NB4 (cell line): Measurements from ENCODE around the gene ARMC3.

Source experiments
- MAX ChIP-seq: IDR thresholded peaks from 2 replicates; pipeline ENCODE4 v1.6.1; 2011; ENCODE audit warnings: low read depth, low read length
- POLR2A ChIP-seq: IDR thresholded peaks from 2 replicates; pipeline ENCODE4 v1.6.1; 2011; ENCODE audit warnings: mild to moderate bottlenecking; ENCODE audit not compliant: insufficient read length; ENCODE audit errors: extremely low read depth
- TF ChIP-seq, protein P1 (sequence below): IDR thresholded peaks from one replicate; pipeline ENCODE4 v1.5.1; 2012; ENCODE audit warnings: low read depth, low read length

- TF ChIP-seq, protein P1, sequence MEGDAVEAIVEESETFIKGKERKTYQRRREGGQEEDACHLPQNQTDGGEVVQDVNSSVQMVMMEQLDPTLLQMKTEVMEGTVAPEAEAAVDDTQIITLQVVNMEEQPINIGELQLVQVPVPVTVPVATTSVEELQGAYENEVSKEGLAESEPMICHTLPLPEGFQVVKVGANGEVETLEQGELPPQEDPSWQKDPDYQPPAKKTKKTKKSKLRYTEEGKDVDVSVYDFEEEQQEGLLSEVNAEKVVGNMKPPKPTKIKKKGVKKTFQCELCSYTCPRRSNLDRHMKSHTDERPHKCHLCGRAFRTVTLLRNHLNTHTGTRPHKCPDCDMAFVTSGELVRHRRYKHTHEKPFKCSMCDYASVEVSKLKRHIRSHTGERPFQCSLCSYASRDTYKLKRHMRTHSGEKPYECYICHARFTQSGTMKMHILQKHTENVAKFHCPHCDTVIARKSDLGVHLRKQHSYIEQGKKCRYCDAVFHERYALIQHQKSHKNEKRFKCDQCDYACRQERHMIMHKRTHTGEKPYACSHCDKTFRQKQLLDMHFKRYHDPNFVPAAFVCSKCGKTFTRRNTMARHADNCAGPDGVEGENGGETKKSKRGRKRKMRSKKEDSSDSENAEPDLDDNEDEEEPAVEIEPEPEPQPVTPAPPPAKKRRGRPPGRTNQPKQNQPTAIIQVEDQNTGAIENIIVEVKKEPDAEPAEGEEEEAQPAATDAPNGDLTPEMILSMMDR = no peak
- no peak for TF ChIP-seq POLR2A
- no peak for TF ChIP-seq MAX
Measured at GRCh38 chr10:22978918-22979317, 51.1 kb downstream of the ARMC3 start.
